GM10266 (cell line): ENCODE results near the gene MAP4K5.
"Not testable (repeated sequence)": the region's sequence is repeated elsewhere in the genome, so short reads cannot be mapped to it uniquely, and the experiment has no call there.

ENCODE experiments used
- DNase-seq: peaks from one replicate; pipeline ENCODE4 v3.0.0; 2012; ENCODE audit errors: extremely low spot score
- CTCF ChIP-seq: IDR thresholded peaks from 2 replicates; pipeline ENCODE4 v1.5.1; 2012; ENCODE audit warnings: mild to moderate bottlenecking, low read depth; ENCODE audit not compliant: control insufficient read depth, insufficient read depth; ENCODE audit errors: missing control alignments

The MAP4K5 gene

GRCh38 chr14:50542941-50543418 lies 10.6 kb upstream of the MAP4K5 start:
- peak; percentile 59 for DNase-seq
- TF ChIP-seq CTCF = peak; percentile 57

- DNase-seq = no peak
- TF ChIP-seq CTCF = no peak
Measured at GRCh38 chr14:50541159-50541567, 8.8 kb upstream of the MAP4K5 start.

- TF ChIP-seq CTCF = no peak
- DNase-seq = no peak
Measured at GRCh38 chr14:50539051-50539450, 6.7 kb upstream of the MAP4K5 start.

- not testable (repeated sequence) for DNase-seq
Measured at GRCh38 chr14:50538034-50538433, 5.7 kb upstream of the MAP4K5 start.

GRCh38 chr14:50534997-50535396 lies 2.6 kb upstream of the MAP4K5 start:
- no peak for TF ChIP-seq CTCF
- DNase-seq = no peak

- no peak for TF ChIP-seq CTCF
- DNase-seq = no peak
Measured at GRCh38 chr14:50534416-50534815, 2.0 kb upstream of the MAP4K5 start.

- no peak for DNase-seq
- TF ChIP-seq CTCF = no peak
Measured at GRCh38 chr14:50533806-50534205, 1.4 kb upstream of the MAP4K5 start.

GRCh38 chr14:50533241-50533705 lies 904 bp upstream of the MAP4K5 start:
- no peak for TF ChIP-seq CTCF
- no peak for DNase-seq
